Activated T-cell treated with anti-CD3 and anti-CD28 coated beads for 1 hour (primary cell): Measurements from ENCODE around the gene RNASE9.
"Not testable (repeated sequence)": the region's sequence is repeated elsewhere in the genome, so short reads cannot be mapped to it uniquely, and the experiment has no call there.

Experiments
- DNase-seq: peaks from one replicate; pipeline ENCODE4 v3.0.0-alpha.2; 2020; ENCODE audit warnings: low read depth

Gene RNASE9

DNA sequence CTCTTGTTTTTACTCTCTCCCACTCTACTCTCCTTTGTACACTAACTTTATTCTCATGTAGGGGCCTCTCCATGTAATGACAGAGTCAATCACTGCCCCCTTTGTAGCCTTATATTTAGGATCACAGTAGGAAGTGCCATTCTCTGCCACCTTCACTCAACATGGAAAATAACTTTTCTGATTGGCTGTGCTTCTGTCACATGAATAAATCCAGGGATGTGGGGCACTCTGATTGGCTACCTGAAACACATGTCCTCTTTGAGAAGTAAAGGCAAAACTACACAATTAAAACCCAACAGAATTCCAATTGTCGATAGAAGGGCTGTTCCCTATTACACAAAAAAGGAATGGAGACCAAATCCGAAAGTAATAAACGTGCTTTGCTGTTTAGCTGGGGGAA lies at the start of gene RNASE9:
TSS of gene RNASE9 (minus strand) at position 87 of the 400 bp plus-strand sequence.
- no peak for DNase-seq

GRCh38 chr14:20610002-20610765 lies 49.3 kb upstream of the RNASE9 start:
- DNase-seq = peak; percentile 59

- DNase-seq = peak; percentile 28
Measured at GRCh38 chr14:20609215-20610001, 48.6 kb upstream of the RNASE9 start.

- no peak for DNase-seq
Measured at GRCh38 chr14:20608383-20609110, 47.7 kb upstream of the RNASE9 start.

DNA sequence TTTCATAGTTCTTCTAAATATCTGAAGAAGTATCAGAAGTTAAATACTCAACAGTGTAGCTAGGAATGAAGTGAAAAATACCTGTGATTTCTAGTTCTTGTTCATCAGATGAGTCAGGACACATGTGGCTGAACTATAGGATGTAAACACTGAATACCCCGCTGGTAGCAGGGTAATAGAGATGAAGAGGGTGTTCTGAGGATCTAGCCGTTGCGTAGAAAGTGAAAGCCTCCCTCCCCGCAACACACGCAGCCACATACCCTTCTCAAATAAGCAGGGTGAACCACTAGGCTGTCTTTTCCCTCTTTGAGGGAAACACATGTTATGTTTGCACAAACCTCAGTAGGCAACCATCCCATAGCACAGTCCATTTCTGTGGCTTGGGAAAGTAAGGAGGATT lies 46.8 kb upstream of the RNASE9 start:
- no peak for DNase-seq

DNA sequence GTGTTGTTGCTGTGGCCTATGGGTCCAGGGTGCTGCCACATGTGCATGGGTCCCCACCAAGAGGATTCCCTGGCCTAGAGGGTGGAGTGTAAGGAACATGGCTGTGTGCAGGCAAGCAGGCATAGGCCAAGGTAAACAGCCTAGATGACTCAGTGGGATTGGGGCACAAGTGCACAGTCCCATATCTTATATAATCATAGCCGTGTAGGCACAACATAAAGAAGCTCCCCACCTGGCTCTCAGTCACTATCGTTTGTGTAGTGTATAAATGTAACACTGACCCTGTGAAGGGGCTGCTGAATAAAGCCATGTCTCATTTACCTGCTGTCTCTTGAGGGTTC lies 46.0 kb upstream of the RNASE9 start:
- DNase-seq = no peak

DNA sequence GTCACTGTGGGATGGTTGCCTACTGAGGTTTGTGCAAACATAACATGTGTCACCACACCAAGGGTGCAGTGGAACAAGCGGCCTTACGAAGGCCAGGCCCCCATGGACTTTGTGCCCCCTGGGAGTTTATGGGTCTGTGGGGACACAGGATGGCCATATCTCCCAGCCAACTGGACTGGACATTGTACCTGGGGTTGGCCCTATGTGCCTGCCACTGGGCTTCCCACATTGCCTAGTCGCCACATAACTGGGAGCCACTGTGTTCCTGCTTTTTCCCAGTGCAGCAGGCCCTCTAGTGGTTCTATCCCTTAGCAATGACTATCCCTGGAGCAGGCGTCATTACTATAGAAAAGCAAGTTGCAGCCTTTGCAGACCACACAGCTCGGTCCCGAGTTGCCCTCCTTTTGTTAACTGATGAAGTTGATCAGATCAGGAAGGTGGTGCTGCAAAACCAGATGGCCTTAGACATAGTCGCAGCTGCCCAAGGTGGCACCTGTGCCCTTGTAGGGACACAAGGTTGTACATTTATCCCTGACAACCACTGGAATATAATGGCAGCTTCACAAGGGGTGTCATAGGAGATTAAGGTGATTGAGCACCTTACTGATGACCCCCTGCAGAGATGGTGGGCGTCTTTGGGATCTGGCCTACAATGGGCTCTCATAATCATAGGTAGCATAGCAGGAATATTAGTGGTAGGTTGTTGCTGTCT lies 45.5 kb upstream of the RNASE9 start:
- DNase-seq = no peak

DNA sequence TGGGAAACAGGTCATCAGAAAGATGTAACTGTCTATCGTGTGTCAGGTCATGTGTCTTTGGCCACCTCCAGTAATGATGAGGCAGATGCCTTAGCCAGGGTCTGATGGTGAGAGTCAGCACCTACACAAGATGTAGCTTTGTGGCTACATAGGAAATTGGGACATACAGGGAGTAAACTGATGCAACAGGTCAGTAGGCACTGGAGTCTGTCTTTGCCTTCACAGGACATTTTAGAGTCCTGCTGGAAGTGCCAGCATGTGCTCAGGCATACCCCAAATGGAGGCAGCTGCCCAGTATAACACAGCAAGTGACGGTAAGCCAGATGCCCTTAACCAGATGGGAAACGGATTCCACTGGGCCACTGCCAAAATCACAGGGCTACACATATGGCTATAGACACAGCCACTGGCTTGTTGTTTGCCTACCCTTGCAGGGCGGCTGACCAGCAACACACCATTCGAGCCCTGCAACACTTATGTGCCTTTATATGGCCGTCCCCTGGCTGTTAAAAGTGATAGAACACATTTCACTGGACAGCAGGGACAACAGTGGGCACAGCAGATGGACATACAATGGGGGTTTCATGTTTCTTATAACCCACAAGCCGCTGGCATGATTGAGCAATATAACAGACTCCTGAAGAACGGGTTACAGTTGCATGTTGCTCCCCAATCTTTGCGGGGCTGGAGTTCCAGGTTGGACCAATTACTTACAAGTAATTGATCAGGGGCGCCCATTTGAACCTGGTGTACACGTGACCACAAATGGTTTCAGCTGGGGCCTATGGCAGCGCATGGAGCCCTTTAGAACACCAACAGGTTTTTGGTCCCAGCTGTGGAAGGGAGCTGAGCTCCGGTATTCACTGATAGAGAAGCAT lies 43.2 kb upstream of the RNASE9 start:
- no peak for DNase-seq

- DNase-seq = no peak
Measured at GRCh38 chr14:20602583-20602982, 41.7 kb upstream of the RNASE9 start.

GRCh38 chr14:20601522-20601921 lies 40.7 kb upstream of the RNASE9 start:
- no peak for DNase-seq

- no peak for DNase-seq
Measured at GRCh38 chr14:20597108-20597507, 36.3 kb upstream of the RNASE9 start.

GRCh38 chr14:20595726-20596125 lies 34.9 kb upstream of the RNASE9 start:
- not testable (repeated sequence) for DNase-seq

- DNase-seq = no peak
Measured at GRCh38 chr14:20592574-20592973, 31.7 kb upstream of the RNASE9 start.

- DNase-seq = no peak
Measured at GRCh38 chr14:20591235-20591634, 30.4 kb upstream of the RNASE9 start, which contains the start of gene RNASE12. Gene RNASE12, minus strand, starts transcription at chr14:20591376. Its CDS starts 653 bp downstream, at chr14:20590723.

DNA sequence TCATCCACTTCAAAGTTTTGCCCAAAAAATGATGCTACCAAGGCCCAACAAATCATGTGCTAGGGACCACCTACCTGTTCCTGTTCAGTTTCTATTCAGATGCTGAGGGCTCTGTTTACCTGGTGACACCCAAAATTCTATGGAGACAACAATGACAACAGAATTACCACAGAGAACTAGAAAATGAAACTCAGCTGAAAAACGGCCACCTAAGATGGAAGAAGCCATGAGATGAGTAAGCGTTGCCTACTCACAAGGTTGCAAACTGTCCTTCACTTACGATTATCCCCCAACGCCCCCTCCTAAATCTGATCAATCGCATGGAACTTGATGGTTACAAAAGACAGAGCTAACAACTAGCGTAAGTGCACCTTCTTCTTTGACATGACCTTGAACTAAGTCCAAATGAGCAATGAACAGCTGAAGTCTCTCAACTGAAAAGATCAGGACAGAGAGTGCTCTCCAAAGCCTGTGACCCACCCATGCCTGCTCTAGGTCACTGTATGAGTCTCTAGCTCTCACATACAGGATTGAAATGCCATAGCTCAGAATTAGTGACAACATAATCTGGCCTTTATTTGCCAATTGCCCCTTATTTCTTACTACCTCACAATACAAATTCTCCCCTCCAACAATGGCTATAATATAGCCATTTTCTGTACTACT lies 26.8 kb upstream of the RNASE9 start, which contains the start of gene RNASE11:
TSS of gene RNASE11 (minus strand) at position 513 of the 666 bp plus-strand sequence.
- no peak for DNase-seq

DNA sequence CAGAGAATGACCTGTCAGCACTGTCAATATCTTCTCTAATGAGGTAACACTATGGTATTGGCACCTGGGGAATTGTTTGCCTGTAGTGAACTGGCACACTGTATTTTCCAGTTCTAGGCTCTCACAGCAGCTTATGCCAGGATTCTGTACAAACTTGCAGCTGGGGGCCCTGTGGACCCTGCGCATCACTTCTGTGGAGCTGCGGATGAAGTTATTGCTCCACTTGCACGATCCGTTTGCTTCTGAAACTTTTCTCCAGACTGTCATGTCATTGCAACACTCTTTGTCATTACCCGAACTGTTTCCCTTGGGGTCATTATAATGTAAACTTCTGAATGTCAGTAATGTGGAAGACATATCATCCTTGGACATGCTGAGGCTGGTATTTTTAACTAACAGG lies 23.1 kb upstream of the RNASE9 start:
- DNase-seq = no peak

- DNase-seq = no peak
Measured at GRCh38 chr14:20583142-20583541, 22.3 kb upstream of the RNASE9 start.

DNA sequence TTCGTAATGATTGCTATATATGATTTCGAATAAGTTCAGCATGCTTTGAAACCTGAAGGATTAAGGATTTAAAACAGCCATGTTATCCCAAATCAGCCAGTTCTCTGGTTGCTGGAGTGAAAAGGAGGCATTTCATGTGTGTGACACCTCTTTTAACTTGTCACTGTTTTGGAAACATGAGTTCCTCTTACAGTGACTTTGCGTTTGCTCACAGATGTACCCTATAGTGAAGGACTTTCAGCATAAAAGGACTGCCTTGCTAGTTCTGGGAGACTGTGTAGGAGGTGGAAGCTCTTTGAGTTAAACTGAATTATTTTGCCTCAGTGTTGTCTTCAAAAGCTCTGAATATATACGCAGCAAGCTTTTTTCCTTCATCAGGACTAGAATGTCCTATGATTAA lies 19.4 kb upstream of the RNASE9 start:
- DNase-seq = no peak

- DNase-seq = no peak
Measured at GRCh38 chr14:20578784-20579502, 18.1 kb upstream of the RNASE9 start.

- DNase-seq = no peak
Measured at GRCh38 chr14:20578325-20578724, 17.5 kb upstream of the RNASE9 start.
